Stimulated activated CD4-positive, alpha-beta T cell treated with anti-CD3 and anti-CD28 coated beads, TNF-alpha, amount 100 ng/mL, for 4 hours (primary cell): ENCODE measurements around the gene TRIO.
"Not testable (repeated sequence)": the region's sequence is repeated elsewhere in the genome, so short reads cannot be mapped to it uniquely, and the experiment has no call there.

Experiments
- DNase-seq, 3 experiments: peaks; one replicate each; pipeline ENCODE4 v3.0.0-alpha.2; 2020; ENCODE audit warnings: low read depth in 3 of 3

The TRIO gene

GRCh38 chr5:14185326-14186058 lies 42.4 kb downstream of the TRIO start:
- DNase-seq = no peak

GRCh38 chr5:14186059-14186830 lies 43.1 kb downstream of the TRIO start:
- no peak for DNase-seq

DNA sequence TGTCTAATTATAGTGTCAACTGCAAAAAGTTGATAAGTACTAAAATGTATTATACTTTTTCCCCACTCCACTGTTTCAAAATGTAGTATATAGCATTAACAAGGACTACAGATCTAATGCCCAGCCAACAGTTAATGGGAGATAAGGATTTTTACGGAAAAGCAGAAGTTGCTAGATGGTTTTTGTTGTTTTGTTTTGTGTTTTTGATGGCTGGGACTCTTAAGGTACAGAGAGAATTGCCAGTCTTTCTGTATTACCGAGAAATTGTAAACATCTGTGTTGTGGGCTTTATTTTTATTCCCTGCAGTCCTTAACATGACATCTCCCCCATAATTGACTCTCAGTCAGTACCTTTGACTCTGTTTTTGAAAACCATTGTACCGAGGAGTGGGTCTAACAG lies 44.0 kb downstream of the TRIO start:
- no peak for DNase-seq

DNA sequence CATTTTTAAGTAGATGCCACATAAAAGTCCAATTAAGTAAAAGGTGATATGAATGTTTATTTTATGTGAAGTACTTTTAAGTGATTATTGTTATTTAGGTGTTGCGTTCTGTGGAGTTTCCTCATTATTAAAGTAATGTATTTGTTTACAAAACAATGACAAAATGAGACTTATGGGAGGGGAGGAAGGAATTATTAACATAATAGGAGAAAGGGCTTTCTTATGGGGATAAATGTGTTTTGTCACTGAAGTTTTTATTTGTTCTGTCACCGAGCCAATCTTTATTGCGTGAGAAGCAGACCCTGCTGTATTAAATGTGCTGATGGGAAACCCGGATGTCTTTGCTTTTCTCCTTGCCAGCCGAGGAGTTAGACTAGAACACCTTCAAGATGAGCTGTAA lies 44.5 kb downstream of the TRIO start:
- no peak for DNase-seq

GRCh38 chr5:14188778-14189177 lies 45.6 kb downstream of the TRIO start:
- DNase-seq = no peak

DNA sequence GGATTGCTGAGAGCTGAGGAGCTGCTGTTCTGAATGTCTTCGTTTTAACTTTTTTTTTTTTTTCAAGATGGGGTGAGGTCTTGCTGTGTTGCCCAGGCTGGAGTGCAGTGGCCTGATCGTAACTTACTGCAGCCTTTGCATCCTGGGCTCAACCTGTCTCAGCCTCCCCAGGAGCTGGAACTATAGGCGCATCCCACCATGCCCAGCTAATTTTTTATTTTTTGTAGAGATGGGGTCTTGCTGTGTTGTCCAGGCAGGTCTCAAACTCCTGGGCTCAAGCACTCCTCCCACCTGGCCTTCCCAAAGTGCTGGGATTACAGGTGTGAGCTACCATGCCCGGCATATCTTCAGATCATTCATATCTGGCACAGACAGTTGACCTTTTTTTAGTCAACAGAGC lies 46.5 kb downstream of the TRIO start:
- DNase-seq = no peak

DNA sequence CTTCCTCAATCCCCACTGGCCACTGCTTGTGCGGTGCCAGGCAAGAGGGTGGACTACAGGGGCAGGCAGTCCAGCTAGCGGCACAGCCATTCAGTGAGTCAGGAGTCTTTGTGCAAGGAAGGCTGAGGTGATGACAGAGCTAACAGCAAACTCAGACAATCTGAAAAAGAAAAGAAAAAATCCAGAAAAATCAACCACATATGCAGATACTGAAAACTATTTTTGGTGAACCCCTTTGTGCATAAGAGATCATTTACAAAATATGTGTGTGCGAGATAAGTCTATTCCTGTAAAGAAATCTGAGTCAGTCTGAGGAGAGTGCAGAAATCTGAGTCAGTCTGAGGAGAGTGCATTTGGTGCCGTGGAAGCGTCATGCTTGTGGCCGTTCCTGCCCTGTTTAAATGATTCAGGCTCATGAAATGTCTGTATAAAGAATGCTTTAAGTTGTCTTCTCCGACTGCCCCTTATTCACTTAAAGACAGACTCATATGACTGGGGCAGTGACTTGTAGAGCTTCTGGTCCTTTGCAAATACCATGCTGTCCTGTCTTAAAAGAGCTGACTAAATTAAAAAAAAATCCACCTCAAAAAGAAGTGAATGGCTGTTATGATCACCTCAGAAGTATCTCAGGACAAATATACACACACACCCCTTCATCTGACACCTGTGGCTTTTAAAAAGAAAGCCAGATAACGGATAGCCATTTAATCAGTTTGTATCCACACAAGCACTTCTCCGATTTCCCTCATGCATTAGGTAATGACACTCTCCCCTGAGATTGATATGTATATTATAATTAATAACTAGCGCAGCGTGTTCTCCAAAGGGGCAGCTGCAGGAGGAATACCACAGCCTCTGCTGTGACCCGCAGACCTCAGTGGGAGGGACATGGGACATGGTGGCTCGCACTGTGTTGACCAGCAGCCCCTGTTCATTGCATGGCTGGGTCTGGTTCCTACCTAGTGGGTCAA lies 47.3 kb downstream of the TRIO start:
- DNase-seq = no peak

GRCh38 chr5:14191325-14191724 lies 48.2 kb downstream of the TRIO start:
- no peak for DNase-seq

DNA sequence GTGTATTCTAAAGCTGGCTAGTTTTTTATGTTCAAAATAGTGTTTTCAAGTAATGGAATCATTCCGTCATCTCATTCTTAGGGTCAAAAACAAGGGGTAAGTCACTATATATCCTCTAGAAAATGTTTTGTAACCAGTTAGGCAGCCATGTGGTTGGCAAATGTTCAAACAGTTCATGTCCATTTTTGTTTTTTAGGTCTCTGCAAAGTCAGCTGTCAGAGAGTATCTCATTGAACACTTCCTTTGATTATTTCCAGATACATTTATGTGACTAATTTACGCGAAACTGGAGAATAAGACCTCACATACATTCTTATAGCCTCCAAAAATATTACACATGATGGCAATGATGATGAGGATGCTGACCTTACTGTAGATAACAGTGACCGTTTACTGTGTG lies 50.4 kb downstream of the TRIO start:
- DNase-seq = no peak

DNA sequence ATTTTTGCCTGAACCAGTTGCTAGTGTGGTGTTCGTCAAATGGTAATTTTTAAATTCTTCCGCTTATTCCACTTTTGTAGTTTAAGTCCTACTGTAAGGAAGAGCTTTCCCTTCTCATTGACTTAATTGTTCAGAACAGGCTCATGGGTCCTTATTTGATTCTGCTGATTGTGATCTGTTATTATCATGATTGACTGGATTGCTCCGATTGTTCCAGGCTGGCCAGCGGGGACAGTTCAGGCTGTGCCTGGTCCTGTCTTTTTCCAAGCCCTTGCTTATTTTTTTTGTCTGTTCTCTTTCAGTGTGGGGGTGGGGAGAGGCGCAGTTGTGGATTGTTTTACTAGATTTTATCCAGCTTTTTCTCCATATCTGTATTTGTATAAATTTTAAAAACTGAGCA lies 52.4 kb downstream of the TRIO start:
- DNase-seq = no peak

DNA sequence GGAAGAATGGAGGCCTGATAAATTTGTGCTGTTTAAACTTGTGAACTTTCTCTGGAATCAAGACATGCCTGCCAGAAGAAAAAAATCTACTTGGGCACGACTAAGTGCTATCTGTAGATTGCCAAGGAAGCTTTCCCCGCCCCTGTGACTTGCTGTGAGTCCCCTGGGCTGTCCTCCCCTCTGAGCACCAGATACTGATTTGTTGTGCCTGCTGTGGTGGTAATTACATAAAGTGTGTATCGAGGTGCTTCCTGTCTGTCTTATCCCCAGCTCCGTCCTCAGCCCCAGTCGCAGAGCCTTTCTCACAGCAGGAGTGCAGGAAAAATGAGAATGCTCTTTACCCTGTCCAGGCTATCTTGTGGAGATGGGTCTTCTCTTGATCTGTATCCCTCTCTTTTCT lies 53.9 kb downstream of the TRIO start:
- DNase-seq = no peak

- DNase-seq = no peak
These were observed 56.8 kb downstream of the TRIO start for GRCh38 chr5:14199902-14200301.

GRCh38 chr5:14200312-14200990 lies 57.3 kb downstream of the TRIO start:
- DNase-seq = no peak

GRCh38 chr5:14201325-14202045 lies 58.3 kb downstream of the TRIO start:
- no peak for DNase-seq

- DNase-seq = no peak
These were observed 59.3 kb downstream of the TRIO start for GRCh38 chr5:14202462-14202861.

DNA sequence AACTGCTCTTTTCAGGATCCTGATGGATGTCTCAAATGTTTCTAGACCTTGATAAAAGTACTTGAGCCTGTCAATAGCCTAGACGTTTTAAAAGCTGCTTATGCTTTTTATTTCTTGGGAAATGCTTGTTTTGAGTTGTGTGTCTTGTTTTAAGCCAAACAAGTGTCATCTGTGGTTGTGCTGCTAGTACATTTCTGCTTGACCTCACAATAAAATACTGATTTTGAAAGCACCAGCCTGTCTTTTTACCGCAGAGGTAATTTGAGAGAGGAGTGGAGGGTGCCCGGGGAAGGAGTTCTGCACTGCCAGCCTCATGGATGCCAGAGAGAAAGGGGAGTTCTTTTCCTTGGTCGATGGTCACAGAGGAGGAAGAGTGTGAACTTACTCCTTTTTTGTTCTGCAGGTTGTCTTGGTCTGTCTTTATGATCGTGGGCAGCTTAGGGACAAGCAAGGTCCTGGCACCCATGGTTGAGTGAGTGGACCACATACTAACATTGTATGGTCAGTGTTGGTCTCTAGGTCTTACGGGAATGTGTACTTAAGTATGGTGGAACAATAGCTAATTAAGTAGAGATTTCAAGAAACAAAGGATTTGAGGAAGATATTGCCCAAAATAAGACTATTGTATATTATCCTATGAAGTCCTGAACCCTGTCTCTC lies 61.0 kb downstream of the TRIO start:
- DNase-seq = no peak

DNA sequence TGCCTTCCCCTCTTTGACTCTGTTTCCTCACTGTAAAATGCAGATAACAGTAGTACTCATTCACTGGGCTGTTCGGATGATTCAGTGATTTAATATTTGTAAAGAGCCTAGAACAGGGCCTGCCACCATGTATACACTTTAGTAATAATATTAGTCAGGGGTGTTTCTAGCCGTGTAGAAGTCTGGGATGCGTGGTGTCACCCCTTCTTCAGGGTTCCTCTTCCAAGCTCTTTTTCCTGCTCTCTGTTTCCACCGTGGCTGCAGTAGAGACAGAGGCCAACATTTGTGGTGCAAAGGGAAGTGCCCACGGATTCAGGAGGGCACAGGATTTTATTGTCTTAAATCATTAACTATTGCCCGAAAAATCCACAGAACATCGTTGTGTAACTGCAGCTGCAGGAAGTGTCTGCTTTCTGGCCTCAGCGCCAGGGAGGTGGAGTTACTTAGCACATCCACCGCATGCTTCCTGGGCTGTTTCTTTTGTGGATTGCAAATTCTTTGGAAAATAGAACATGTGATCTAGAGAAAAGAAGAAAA lies 61.7 kb downstream of the TRIO start:
- no peak for DNase-seq

DNA sequence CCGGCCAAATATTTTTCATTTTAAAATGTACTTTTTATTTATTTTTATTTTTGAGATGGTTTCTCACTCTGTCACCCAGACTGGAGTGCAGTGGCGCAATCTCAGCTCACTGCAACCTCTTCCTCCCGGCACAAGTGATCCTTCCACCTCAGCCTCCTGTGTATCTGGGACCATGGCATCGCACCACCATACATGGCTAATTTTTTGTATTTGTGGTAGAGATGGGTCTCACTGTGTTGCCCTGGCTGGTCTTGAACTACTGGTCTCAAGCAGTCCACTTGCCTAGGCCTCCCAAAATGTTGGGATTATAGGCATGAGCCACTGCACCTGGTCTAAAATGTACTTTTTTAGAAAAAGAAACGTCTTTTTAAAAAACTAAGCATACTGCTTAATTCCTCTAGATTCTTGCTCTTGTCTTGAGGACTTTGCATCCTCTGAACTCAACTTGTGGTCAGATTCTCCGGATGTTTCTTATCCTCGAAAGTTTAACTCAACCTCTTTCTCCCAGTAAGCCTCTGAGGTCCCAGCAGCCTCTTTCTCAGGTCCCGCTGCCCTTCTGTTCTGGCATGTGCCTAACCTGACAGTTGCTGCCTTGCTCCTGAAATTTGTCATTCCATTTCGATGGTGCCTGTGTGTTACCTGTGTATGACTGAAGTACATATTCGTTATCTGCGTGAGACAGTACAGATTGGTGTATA lies 63.0 kb downstream of the TRIO start:
- no peak for DNase-seq

- not testable (repeated sequence) for DNase-seq
These were observed 64.3 kb downstream of the TRIO start for GRCh38 chr5:14207428-14207827.
